Keratinocyte (primary cell): ENCODE data around the gene PREB. TPM values are rescaled to one million over a fixed set of nuclear protein-coding genes. Genes with fewer than 3 reads are reported as not detected.

Experiments
- DNase-seq: peaks from one replicate; pipeline ENCODE4 v3.0.0-alpha.2; 2011; ENCODE audit warnings: low read depth, missing footprints, low spot score
- FAIRE-seq: peaks from 2 replicates; lab custom pipeline; 2011; peaks lifted over from hg19 to GRCh38; lab: Jason Lieb, UNC
- H2AFZ ChIP-seq: 2 replicates; pipeline ENCODE4 v1.6.0; 2012; ENCODE audit warnings: low read length, control low read depth, inconsistent platforms; ENCODE audit not compliant: control insufficient read depth
- H3K27ac ChIP-seq: 2 replicates; pipeline ENCODE4 v1.5.1; 2011; ENCODE audit warnings: low read length; ENCODE audit not compliant: control insufficient read depth, insufficient read depth
- H3K27me3 ChIP-seq: 3 replicates; pipeline ENCODE4 v1.6.0; 2011; ENCODE audit warnings: low read length; ENCODE audit not compliant: control insufficient read depth, insufficient read depth; ENCODE audit errors: extremely low read depth
- H3K36me3 ChIP-seq, 2 experiments: 2 replicates in 1 of 2; 3 replicates in 1 of 2; pipeline ENCODE4 v1.5.1; 2011; ENCODE audit warnings: low read length in 2 of 2, mild to moderate bottlenecking in 1 of 2; ENCODE audit not compliant: control insufficient read depth in 2 of 2, insufficient read depth in 2 of 2; ENCODE audit errors: extremely low read depth in 1 of 2
- H3K4me1 ChIP-seq: 3 replicates; pipeline ENCODE4 v1.5.1; 2011; ENCODE audit warnings: low read length; ENCODE audit not compliant: control insufficient read depth, insufficient read depth; ENCODE audit errors: extremely low read depth
- H3K4me2 ChIP-seq: 3 replicates; pipeline ENCODE4 v1.6.0; 2011; ENCODE audit warnings: low read depth, low read length; ENCODE audit not compliant: control insufficient read depth, insufficient read depth; ENCODE audit errors: extremely low read depth
- H3K4me3 ChIP-seq, 3 experiments: fragments of 200-600 bp in 1 of 3; sonication (generic) in 1 of 3; 2 replicates in 2 of 3; 3 replicates in 1 of 3; pipeline ENCODE4 v1.5.1; 2011 to 2016; ENCODE audit warnings: low read length in 3 of 3, mild to moderate bottlenecking in 3 of 3, control low read depth in 2 of 3, inconsistent platforms in 1 of 3, low read depth in 1 of 3, mixed read lengths in 1 of 3, mixed run types in 1 of 3, moderate library complexity in 1 of 3; ENCODE audit not compliant: control insufficient read depth in 2 of 3, insufficient read depth in 2 of 3; ENCODE audit errors: extremely low read depth in 1 of 3
- H3K79me2 ChIP-seq: 2 replicates; pipeline ENCODE4 v1.6.0; 2012; ENCODE audit warnings: low read length; ENCODE audit not compliant: control insufficient read depth, insufficient read depth
- H3K9ac ChIP-seq: 3 replicates; pipeline ENCODE4 v1.6.0; 2011; ENCODE audit warnings: low read length; ENCODE audit not compliant: control insufficient read depth, insufficient read depth; ENCODE audit errors: extremely low read depth
- H3K9me1 ChIP-seq: 3 replicates; pipeline ENCODE4 v1.6.0; 2011; ENCODE audit warnings: low read length; ENCODE audit not compliant: control insufficient read depth, insufficient read depth; ENCODE audit errors: extremely low read depth
- H3K9me3 ChIP-seq: 2 replicates; pipeline ENCODE4 v1.5.1; 2012; ENCODE audit warnings: low read depth, low read length; ENCODE audit not compliant: control insufficient read depth
- H4K20me1 ChIP-seq: 3 replicates; pipeline ENCODE4 v1.6.0; 2011; ENCODE audit warnings: low read length; ENCODE audit not compliant: control insufficient read depth, insufficient read depth; ENCODE audit errors: extremely low read depth
- CTCF ChIP-seq, 3 experiments: IDR thresholded peaks in 1 of 3; conservative IDR thresholded peaks in 1 of 3; optimal IDR thresholded peaks in 1 of 3; 2 replicates in 2 of 3; 3 replicates in 1 of 3; pipeline versions ENCODE3 to v1.5.1; 2011; ENCODE audit warnings: low read length in 3 of 3, mild to moderate bottlenecking in 3 of 3, moderate library complexity in 2 of 3, control low read depth in 1 of 3, inconsistent platforms in 1 of 3; ENCODE audit not compliant: insufficient read depth in 2 of 3; ENCODE audit errors: extremely low read depth in 1 of 3
- EZH2 ChIP-seq: IDR thresholded peaks from one replicate; pipeline ENCODE4 v1.6.1; 2012; ENCODE audit warnings: inconsistent platforms, mild to moderate bottlenecking, low read length, moderate library complexity
- dilution Hi-C: fragments of 300-500 bp; cut with MboI; formaldehyde crosslinking; loops from one replicate; pipeline ENCODE4 v1.7.0; 2020; ENCODE audit warnings: low sequenced_read_pairs; ENCODE audit not compliant: extremely low pct_ligation_motif_present
- polyA plus RNA-seq, 5 experiments: library from polyadenylated mRNA; depleted of rRNA in 3 of 5; stranded (reverse) in 3 of 5; stranded (forward) in 1 of 5; unstranded in 1 of 5; fragments of >200 nt; gene quantifications; 1 replicate in 1 of 5; 2 replicates in 3 of 5; 3 replicates in 1 of 5; pipeline versions ENCODE4 v1.2.1 to v1.2.3, GENCODE V29; 2011 to 2012; ENCODE audit warnings: missing spikeins in 2 of 5, low read depth in 1 of 5, low replicate concordance in 1 of 5

The PREB gene
- polyA plus RNA-seq, 1 donor (not counting 4 experiments of a cell fraction or from before 2014, with no cell fraction given) = 48.7 TPM

- H3K9ac ChIP-seq = no peak overlapping the region
- H3K27ac ChIP-seq = no peak overlapping the region
- H3K79me2 ChIP-seq = no peaks in the 10 kb centered on the region
- TF ChIP-seq EZH2 (no peak), CTCF (optimal IDR thresholded peaks at IDR 0.05 in 1 of 3, IDR thresholded peaks at IDR 0.05 in 1 of 3, conservative IDR thresholded peaks at IDR 0.05 in 1 of 3; ENCODE audit: extremely low read depth in 1 of 3, insufficient read depth in 2 of 3, low read length in 3 of 3) (no peak)
- H3K36me3 ChIP-seq = no peaks in the 10 kb centered on the region
- H3K9me3 ChIP-seq = no peaks in the 10 kb centered on the region
- H3K9me1 ChIP-seq = no peaks in the 10 kb centered on the region
- no peaks in the 10 kb centered on the region for H4K20me1 ChIP-seq
- DNase-seq (no peak), FAIRE-seq (no peak)
- H3K4me3 ChIP-seq = no peak overlapping the region
- peaks cover 21% of the 10 kb centered on the region for H3K27me3 ChIP-seq
- dilution Hi-C loops = no loop called here
- no peak overlapping the region for H3K4me2 ChIP-seq
- H2AFZ ChIP-seq = no peak overlapping the region
- no peaks in the 10 kb centered on the region for H3K4me1 ChIP-seq
Observed at GRCh38 chr2:27175330-27175729, 40.9 kb upstream of the PREB start.

DNA sequence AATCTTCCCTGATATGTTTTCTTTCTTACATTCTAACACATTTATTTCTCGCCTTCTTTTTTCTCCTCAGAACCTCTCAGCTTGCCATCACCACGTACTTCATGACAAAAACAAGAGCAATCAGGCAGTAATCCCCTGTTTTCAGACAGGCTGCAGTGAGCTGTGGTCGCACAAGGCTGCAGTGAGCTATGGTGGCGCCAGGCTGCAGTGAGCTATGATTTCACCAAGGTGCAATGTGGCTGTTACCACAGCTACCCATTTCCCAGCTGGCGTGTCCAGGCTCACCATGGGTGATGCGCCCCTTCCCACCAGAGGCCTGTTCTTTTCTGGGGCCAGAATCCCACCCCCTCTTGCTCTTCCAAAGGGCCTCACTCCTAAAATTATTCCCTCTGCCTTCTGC lies 40.2 kb upstream of the PREB start:
- no peak for TF ChIP-seq CTCF (optimal IDR thresholded peaks at IDR 0.05 in 1 of 3, IDR thresholded peaks at IDR 0.05 in 1 of 3, conservative IDR thresholded peaks at IDR 0.05 in 1 of 3; ENCODE audit: extremely low read depth in 1 of 3, insufficient read depth in 2 of 3, low read length in 3 of 3)
- TF ChIP-seq EZH2 = no peak
- no peaks in the 10 kb centered on the region for H4K20me1 ChIP-seq
- no peaks in the 10 kb centered on the region for H3K9me3 ChIP-seq
- H3K9me1 ChIP-seq = no peaks in the 10 kb centered on the region
- H3K4me3 ChIP-seq = no peak overlapping the region
- no peak overlapping the region for H2AFZ ChIP-seq
- FAIRE-seq (no peak), DNase-seq (no peak)
- no peaks in the 10 kb centered on the region for H3K36me3 ChIP-seq
- no peak overlapping the region for H3K4me2 ChIP-seq
- H3K9ac ChIP-seq = no peak overlapping the region
- no peaks in the 10 kb centered on the region for H3K79me2 ChIP-seq
- H3K27me3 ChIP-seq = peaks cover 24% of the 10 kb centered on the region
- dilution Hi-C loops = no loop called here
- H3K27ac ChIP-seq = no peak overlapping the region
- H3K4me1 ChIP-seq = no peaks in the 10 kb centered on the region
